Forelimb muscle (tissue), 1 donor: ENCODE measurements around the gene AHSG. TPM values are rescaled to one million over a fixed set of nuclear protein-coding genes. Genes with fewer than 3 reads are reported as not detected.
"Not testable (repeated sequence)": the region's sequence is repeated elsewhere in the genome, so short reads cannot be mapped to it uniquely, and the experiment has no call there.

Source experiments
- DNase-seq: peaks from one replicate; pipeline ENCODE4 v3.0.0-alpha.2; 2013; ENCODE audit warnings: low read depth
- polyA plus RNA-seq: library from polyadenylated mRNA; unstranded; fragments of 120-200 nt; gene quantifications from one replicate; pipeline ENCODE4 v1.2.1, GENCODE V29; 2013; ENCODE audit not compliant: insufficient read length

Gene AHSG, protein sequence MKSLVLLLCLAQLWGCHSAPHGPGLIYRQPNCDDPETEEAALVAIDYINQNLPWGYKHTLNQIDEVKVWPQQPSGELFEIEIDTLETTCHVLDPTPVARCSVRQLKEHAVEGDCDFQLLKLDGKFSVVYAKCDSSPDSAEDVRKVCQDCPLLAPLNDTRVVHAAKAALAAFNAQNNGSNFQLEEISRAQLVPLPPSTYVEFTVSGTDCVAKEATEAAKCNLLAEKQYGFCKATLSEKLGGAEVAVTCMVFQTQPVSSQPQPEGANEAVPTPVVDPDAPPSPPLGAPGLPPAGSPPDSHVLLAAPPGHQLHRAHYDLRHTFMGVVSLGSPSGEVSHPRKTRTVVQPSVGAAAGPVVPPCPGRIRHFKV
- polyA plus RNA-seq: not detected

DNA sequence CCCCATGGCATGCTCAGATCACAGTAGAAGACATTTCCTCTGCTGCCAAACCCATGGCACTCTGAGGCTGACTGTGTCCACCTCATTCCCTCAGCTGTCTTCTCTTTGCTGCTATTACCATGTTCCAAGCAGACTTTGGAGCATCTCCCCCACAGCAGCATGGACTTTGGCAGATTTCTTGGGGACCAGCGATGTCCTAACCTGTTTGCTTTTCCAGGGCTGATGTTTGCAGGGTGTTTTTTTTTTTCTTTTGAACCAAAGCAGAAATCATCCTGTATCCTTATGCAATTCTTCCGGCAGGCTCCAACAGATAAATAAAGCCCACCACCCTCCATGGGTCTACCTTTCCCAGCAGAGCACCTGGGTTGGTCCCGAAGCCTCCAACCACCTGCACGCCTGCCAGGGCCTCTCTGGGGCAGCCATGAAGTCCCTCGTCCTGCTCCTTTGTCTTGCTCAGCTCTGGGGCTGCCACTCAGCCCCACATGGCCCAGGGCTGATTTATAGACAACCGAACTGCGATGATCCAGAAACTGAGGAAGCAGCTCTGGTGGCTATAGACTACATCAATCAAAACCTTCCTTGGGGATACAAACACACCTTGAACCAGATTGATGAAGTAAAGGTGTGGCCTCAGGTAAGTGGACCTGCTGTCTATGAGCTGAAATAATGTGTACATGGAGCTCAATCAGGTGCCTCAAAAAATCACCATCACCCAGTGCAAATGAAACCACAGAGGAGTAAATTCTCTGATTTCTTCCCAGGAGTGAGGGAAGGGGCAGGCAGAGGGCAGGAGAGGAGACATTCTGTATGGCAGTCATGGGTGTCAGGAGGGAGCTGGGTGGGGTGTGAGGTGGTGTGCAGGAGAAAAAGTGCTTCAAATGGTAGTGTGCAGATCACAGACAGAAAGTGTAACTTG lies at the start of gene AHSG:
AHSG (plus strand) TSS at position 340 of the 916 bp plus-strand sequence; CDS start at position 422, 82 bp downstream.
- no peak for DNase-seq

DNA sequence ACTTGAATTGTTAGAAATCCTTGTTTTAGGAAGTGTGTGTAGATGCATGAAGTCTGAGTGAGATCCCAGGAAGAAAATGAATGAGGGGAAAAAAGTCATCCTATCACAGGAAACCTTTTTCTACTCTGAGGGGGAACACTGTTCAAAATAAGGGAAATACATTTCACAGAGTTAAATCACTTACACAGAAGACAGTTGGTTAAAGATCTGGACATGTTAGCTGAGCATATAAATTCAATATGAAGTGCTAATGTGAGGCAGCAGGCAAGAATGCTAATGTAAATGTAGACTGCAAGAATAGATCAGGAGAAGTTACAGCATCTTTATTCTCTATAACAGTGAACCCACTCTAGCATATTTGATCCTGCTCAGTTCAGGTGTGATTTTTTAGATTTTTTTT lies 48.3 kb upstream of the AHSG start:
- no peak for DNase-seq

DNA sequence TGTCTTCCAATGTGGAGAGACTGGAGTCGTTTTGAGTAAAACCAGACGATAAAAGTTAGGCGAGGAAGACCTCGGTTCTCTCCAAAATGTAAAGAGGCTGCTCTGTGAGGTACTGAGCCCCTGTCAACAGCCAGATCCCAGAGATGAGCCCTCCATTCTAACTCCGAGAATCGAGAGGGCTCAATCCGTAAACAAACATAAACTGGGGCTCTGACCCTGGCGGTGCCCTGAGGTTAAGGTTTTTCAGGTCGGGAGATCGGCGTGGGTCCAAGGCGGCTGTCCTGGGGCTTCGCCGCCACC lies 46.1 kb upstream of the AHSG start:
- no peak for DNase-seq

DNA sequence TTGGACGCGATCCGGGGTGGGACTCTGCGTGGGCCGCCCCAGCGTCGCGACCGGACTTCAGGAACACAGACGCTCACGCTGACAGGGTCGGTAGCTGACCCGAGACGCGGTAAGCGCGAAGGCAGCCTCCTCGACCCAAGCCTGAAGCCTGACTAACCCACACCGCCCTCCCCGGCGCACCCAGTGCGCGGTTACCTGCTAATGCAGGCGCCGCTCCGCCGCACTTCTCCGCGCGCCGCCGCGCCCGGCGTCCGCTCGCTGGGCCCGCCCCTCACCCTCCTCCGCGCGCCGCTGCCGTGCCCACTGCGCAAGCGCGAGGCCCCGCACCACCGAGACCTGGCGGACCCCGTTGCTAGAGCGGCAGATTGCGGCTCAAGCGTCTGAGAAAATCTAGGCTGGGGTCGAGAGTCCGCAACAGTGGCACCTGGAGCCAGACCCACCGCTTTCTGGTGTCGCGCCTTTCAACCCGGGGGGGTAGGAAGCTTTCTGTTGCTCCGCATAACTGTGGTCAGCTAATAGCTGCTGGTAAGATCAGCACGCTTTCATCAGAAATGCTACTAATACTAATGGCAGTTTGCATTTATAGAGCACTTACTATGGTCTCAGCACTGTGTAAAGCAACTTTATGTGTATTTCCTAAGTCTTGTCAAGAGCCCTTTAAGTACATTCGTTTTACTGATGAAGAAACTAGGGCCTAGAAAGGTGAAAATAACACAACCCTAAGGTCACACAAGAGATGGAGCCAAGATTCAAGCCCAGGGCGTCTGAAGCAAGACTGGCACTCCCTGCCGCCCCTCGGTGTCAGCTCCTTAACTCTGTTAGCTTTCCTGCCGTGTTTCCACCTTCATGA lies 45.6 kb upstream of the AHSG start, which contains the start of gene TBCCD1:
TBCCD1 (minus strand) TSS at position 268 of the 850 bp plus-strand sequence. CDS start 3,010 bp downstream, outside the sequence.
- peak; percentile 73 for DNase-seq

DNA sequence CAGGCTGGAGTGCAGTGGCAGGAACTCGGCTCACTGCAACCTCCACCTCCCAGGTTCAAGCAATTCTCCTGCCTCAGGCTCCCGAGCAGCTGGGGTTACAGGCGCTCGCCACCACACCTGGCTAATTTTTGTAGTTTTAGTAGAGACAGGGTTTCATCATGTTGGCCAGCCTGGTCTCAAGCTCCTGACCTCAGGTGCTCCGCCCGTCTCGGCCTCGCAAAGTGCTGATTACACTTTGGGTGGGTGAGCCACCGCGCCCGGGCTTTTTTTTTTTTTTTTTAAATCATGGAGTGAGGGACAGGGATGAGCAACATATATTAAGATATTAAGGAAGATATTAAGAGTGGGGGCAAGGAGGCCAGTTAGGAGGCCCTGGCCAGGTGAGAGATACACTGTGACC lies 43.5 kb upstream of the AHSG start:
- not testable (repeated sequence) for DNase-seq

DNA sequence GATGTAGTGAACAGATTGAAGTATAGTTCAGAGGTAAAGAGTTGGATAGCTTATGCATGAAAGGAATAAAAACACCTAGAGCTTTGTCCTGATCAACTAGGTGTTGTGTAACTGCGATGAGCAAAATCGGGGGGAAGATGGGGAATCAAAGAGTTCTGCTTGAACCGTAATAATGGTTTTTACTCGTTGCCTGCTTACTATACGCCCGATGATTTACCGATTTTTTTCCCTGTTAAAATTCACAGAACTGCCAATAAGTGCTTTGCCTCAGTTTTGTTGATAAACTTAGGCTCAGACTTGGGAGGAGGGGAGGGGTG lies 43.1 kb upstream of the AHSG start:
- DNase-seq: no peak

DNA sequence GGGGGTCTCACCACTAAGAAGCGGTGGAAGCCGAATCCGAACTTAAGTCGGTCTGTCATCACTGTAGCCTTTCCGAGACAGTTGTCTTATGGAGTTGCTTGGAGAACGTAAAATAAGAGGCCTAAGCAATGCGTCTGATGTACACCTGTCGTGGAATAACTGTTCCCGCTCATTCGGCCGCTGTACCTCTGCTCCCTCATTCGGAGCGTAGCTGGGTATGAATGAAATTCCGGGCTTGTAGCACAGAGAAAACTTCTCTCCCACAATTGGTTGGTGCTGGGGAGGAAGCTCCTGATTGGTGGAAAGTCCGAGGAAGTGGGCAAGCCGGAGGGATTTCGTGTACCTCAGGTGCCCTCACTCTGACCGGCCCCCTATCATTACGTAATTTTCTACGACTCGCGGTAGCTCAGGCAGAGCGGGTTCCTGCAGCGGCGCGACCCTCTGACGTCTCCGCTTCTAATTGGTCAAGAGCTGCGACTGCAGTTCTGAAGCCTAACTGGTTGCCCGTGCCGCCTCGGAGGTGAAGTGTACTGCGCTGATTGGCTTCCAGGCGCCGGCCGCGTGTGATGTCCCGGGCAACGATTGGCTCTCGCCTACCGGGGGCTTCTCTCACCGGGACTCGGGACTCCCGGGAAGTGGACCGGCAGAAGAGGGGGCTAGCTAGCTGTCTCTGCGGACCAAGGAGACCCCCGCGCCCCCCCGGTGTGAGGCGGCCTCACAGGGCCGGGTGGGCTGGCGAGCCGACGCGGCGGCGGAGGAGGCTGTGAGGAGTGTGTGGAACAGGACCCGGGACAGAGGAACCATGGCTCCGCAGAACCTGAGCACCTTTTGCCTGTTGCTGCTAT lies 42.5 kb upstream of the AHSG start, which contains the start of gene DNAJB11:
DNAJB11 (plus strand) TSS at position 625 of the 845 bp plus-strand sequence; CDS start at position 803, 178 bp downstream.
- DNase-seq: peak; percentile 100

DNA sequence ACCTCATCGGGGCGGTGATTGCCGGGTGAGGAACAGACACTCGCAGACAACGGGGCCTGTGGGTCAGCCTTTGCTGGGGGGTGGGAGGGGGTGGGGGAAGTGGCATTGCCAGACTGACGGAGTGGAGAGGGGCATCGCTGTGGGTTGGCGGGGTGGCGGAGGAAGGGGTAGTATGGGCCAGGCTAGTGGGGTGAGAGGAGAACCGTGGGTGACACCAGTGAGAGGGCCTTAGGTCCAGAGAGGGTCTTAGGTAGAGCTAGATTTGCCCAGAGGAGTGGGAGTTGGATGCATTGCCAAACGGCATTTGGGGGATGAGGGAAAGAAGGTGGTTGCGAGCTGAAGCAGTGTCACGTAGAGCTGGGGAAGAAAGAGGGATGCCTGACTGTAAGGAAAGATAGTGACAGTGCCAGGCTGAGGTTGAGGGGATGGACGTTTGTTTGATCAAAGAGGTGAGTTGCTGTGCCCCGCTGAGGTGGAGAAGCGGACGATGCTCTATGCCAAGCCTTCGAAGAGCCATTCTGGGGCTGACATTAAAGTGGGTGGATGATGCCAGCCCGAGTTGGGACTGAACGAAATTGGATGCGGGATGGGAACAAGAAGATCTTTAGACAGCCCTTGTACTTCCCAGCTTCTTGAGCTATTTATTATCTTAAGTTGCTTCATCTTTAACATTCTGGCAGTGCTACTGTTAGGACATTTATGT lies 41.8 kb upstream of the AHSG start:
- DNase-seq: no peak

DNA sequence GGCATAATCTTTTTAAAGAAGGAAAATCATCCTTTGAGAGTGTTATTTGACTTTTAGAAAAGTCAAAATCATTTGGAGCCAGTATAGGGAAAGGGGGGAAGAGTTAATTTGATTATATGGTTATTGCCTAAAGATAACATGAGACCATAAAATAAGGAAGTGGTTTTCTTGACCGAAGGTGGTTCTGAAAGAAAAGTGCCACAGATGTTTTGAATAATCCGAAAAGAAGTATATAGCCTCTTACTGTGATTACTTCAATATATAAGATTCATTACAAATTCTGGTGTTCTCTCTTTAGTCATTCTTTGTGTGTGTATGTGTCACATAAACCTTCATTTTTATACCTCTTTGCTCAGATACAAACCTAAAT lies 41.2 kb upstream of the AHSG start:
- no peak for DNase-seq

DNA sequence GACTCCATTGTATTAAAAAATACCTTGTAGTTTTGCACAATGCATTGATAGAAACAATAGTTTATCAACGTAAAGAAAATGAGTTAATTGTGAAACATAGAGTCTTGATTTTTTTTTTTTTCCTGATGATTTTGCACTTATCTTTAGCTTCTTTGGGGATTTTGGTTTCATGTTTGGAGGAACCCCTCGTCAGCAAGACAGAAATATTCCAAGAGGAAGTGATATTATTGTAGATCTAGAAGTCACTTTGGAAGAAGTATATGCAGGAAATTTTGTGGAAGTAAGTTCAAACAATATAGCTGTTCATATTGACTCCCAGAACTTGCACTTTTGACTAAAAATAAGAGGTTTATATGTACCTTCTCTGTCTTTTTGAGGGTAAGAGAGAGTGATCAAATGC lies 35.3 kb upstream of the AHSG start:
- no peak for DNase-seq

DNA sequence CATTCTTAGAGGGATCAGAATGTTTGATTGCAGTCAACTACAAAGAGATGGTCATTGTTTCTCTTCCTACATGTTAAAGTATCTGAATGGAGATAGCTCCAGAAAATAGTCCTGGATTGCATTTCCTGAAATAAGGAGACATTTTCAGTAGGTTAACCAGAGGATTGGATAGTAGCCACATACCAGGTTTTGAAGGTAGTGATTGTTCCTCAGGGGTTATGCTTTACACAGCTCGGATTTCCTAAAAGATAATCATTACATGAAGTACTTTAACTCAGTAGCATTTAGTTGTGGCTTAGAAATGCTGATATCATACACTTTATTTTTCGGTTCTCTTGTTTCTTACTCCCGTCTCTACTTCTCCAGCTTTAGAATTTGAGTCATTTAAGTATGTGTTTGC lies 32.1 kb upstream of the AHSG start:
- DNase-seq: no peak

DNA sequence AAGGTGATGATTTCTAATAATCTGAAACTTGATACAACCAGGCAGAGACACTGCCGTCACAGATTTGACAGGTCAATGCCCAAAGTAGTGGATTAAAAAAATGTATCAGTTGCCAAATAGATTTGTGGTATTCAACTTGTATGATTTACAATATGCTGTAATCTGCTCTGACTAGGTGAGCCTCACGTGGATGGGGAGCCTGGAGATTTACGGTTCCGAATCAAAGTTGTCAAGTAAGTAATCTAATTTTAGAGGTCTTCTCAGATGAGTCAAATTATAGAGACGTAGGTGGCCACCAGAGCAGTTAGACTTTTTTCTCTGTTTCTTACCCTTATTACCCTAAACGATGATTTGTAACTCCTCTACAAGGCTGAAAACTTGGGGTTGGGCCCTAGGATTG lies 30.3 kb upstream of the AHSG start:
- DNase-seq: no peak

DNA sequence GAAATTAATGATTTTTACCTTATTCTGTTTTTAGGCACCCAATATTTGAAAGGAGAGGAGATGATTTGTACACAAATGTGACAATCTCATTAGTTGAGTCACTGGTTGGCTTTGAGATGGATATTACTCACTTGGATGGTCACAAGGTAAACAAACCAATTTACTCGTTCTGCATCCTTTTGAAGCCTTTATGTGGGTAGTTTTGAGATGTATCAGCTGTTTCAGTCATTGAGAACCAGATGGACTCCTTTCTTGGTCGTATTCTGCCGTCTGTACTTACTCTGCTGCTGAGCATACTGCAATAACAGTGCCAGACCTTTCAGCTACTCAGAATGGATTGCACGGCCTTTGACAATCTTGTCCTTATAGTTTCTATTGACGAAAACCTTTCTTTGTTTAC lies 29.0 kb upstream of the AHSG start:
- no peak for DNase-seq

DNA sequence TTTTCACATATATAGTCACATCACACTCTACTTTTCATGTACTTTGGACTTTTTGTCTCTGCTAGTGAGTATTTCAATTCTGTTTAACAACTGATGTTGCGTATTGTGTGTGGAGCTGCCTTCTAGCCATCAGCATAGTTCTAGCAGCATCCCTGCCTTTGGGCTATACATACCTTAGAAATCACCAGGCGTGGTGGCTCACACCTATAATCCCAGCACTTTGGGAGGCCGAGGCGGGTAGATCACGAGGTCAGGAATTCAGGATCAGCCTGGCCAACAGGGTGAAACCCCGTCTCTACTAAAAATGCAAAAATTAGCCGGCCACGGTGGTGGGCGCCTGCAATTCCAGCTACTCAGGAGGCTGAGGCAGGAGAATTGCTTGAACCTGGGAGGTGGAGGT lies 26.6 kb upstream of the AHSG start:
- not testable (repeated sequence) for DNase-seq

DNA sequence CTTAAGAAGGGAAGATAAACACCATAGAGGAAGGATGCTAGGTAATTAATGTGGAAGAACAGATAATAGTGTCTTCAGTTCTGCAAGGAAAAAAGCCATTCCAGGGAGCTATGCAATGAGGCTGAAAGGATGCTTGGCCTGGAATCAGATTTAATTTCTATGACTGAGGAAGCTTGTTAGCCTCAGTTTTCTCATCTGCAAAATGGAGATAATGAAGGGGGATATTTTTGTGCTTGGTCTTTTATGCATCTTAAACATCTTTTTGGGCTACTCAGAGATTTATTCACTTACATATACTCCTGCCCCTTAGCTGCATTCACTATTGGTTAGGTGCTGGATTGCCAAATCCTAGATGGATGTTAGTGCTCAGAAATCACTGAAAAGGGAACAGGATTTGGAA lies 25.7 kb upstream of the AHSG start:
- no peak for DNase-seq

DNA sequence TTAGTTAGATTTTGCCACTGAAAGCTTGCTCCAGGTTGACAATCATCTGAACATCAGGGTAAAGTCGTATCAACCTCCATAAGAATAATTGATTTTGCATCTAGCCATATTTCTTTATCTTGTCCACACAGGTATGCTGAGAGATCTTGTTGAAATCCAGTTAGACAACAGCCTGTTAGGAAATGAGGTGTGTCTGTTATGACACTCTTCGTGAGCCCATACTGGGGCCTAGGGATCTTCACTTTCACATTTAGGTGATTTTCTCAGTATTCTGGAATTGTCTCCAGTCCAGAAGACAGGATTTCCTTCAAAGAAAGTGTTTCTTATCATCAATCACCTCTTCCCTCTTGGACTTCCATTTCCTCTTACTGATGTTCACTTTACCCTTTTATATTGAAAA lies 24.2 kb upstream of the AHSG start:
- no peak for DNase-seq

DNA sequence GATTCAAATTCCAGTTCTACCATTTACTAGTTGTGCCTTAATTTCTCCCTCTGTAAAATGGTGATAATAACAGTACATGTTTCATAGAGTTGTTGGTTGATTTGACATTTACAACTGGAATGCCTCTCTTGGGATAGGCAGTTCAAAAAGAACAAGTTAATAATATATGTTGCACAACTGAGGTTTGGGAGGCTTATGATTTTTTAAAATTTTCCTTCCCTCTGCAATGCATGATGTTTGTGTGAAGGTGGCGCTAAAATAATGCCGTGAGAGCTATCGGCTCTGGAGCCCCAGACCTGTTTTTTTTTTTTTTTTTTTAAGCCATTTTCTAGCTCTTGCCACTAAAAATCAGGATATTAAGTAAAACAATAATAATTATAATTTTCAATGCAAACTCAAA lies 23.7 kb upstream of the AHSG start:
- DNase-seq: no peak

DNA sequence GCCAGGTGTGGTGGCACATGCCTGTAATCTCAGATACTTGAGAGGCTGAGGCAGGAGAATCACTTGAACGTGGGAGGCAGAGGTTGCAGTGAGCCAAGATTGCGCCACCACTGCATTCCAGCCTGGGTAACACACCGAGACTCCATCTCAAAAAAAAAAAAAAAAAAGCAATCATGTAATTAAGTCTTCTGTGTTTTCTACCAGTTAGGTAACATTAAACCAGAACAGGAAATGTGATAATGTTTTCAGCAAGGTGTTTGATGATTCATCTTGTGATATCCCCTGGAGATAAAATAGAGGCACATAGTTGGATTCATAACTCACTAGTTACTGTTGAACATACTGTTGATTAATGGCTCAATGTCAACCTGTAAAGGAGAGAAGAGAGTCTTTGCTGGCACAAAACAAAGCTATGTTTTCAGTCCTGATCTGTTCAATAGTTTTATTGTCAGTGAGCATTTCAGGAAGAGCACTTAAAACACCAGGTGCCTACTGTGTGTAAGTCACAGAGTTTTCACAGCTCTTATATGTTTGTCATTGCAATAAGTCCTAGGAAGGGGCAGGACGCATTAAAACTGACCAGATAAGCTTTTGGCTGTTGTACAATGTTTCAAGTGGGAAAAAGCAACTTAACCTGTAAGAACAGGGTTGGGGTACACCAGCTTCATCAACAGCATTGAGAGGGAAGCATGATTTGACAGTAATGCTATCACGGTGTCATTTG lies 22.8 kb upstream of the AHSG start:
- DNase-seq: no peak

DNA sequence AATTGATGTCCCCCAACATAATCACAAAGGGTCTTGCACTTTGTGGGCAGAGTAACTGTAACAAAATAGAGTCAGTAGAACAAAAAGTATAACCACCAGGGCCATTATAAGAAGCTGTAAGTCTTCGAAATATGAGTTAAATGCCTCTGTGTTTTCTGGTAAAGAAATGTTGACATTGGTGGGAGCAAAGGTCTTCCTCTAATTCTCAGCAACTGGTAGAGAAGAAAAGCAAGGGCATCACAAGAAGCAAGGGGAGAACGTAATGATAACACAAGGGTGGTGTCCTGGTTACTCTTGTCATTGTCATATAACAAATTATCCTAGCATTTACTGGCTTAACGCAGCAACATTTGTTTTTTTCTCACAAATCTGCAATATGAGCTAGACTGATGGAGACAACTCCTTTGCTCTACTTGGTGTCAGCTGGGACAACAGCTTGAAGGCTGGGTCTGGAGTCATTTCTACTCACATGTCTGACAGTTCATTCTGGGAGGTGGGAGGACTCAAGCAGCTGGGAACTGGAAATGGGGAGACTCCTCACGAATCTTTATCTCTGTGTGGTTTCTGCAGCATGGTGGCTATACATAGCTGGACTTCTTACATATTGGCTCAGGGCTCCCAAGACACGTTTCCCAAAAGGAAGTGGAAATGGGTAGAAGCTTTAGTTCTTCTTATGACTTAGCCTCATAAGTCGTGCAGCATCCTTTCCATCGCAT lies 22.1 kb upstream of the AHSG start:
- no peak for DNase-seq
